GM21528 (cell line): ENCODE data around the gene LAP3.
A peak's percentile ranks its signal among the peaks of the same experiment; 100 is the strongest.
"Not testable (repeated sequence)": the region's sequence is repeated elsewhere in the genome, so short reads cannot be mapped to it uniquely, and the experiment has no call there.

ENCODE experiments used
- ATAC-seq: cut with Tn5 transposase; IDR thresholded peaks from one replicate; pipeline ENCODE4 v1.9.1; 2021; ENCODE audit warnings: mild to moderate bottlenecking, moderate library complexity; ENCODE audit not compliant: unreplicated experiment, low FRiP score

LAP3 gene

GRCh38 chr4:17561195-17561909 lies 15.6 kb upstream of the LAP3 start:
- no peak for ATAC-seq

- ATAC-seq, result no peak
Observed at GRCh38 chr4:17562157-17562556, 14.8 kb upstream of the LAP3 start.

GRCh38 chr4:17565846-17566245 lies 11.2 kb upstream of the LAP3 start:
- ATAC-seq, result no peak

- no peak for ATAC-seq
Observed at GRCh38 chr4:17567271-17567670, 9.7 kb upstream of the LAP3 start.

GRCh38 chr4:17574206-17574605 lies 2.8 kb upstream of the LAP3 start:
- ATAC-seq, result no peak

GRCh38 chr4:17575177-17575576 lies 1.8 kb upstream of the LAP3 start:
- ATAC-seq, result not testable (repeated sequence)

GRCh38 chr4:17577665-17578481 lies 875 bp downstream of the LAP3 start:
- peak; percentile 18 for ATAC-seq

- ATAC-seq, result peak; percentile 35
Observed at GRCh38 chr4:17578482-17578891, 1.5 kb downstream of the LAP3 start.

- no peak for ATAC-seq
Observed at GRCh38 chr4:17580969-17581368, 4.0 kb downstream of the LAP3 start.

GRCh38 chr4:17583276-17583675 lies 6.3 kb downstream of the LAP3 start:
- no peak for ATAC-seq

GRCh38 chr4:17583941-17584340 lies 6.9 kb downstream of the LAP3 start:
- ATAC-seq, result no peak

- no peak for ATAC-seq
Observed at GRCh38 chr4:17584521-17585213, 7.7 kb downstream of the LAP3 start.

GRCh38 chr4:17587094-17587822 lies 10.3 kb downstream of the LAP3 start:
- no peak for ATAC-seq

GRCh38 chr4:17589355-17589754 lies 12.4 kb downstream of the LAP3 start:
- ATAC-seq, result no peak

GRCh38 chr4:17595471-17596005 lies 18.5 kb downstream of the LAP3 start:
- peak; percentile 84 for ATAC-seq

GRCh38 chr4:17597517-17597916 lies 20.5 kb downstream of the LAP3 start:
- no peak for ATAC-seq

- no peak for ATAC-seq
Observed at GRCh38 chr4:17599826-17600225, 22.8 kb downstream of the LAP3 start.

- no peak for ATAC-seq
Observed at GRCh38 chr4:17605236-17605635, 28.2 kb downstream of the LAP3 start.

- ATAC-seq, result peak; percentile 60
Observed at GRCh38 chr4:17613761-17614415, 36.9 kb downstream of the LAP3 start.
